ENCODE data around the gene BEGAIN. TPM values are rescaled to one million over a fixed set of nuclear protein-coding genes. Genes with fewer than 3 reads are reported as not detected.

BEGAIN gene
- total and polyA plus RNA-seq, 2 of the 8 experiments (the other 6 are each of a cell fraction or from before 2014, with no cell fraction given) = 2.9 to 3.0 TPM

DNA sequence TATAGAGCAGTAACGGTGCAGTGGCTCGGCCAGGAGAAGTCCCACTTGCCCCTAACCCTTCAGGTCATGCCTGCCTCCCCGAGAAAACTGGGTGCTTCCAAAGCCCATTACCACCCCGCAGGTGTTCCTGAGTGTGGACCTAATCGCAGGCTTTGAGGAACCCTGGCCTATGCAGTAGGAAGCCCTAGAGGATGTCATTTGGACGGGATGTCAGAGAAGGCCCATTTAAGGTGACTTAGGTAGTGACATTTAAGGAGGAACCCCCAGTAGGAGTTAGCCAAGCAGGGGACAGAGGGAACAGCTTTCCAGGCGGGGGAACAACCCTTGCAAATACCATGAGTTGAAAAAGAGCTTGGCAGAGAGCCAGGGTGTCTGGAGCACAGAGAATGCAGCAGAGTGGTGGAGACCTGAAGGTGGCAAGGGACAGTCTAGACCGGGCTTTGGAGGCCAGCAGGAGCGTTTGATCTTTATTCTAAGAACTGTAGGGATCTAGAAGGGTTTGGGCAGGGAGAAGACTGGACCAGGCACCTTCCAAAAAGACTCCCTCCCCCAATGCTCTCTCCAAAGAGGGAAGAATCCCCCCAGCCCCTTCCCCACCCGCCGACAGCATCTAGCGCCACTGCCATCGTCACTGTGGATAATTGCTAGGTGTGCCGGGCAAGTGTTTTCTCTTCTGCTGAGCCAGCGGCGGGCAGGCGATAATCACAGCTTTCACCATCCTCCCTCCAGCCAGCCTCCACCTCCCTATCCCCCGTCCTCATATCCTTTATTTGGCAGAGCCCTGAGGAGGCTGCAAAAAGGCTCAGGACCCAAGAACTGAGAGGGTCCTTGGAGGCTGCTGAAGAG is 33.3 kb upstream of the BEGAIN start (continued):
- no peak for TF ChIP-seq SIX5 (IDR thresholded peaks at IDR 0.05; ENCODE audit: low read depth, low read length)
- no peak for TF ChIP-seq RAD21 (IDR thresholded peaks at IDR 0.05 in 1 of 2, conservative IDR thresholded peaks at IDR 0.05 in 1 of 2; ENCODE audit: low read depth in 2 of 2, low read length in 2 of 2)
- no peak for TF ChIP-seq ZNF274 (IDR thresholded peaks at IDR 0.05; ENCODE audit: borderline replicate concordance, extremely low read depth, low read length)
- TF ChIP-seq, protein P1, sequence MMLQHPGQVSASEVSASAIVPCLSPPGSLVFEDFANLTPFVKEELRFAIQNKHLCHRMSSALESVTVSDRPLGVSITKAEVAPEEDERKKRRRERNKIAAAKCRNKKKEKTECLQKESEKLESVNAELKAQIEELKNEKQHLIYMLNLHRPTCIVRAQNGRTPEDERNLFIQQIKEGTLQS (IDR thresholded peaks at IDR 0.05; ENCODE audit: insufficient read depth, low read depth, low read length) = no peak
- no peak for TF ChIP-seq POLR2AphosphoS5 (IDR thresholded peaks at IDR 0.05; ENCODE audit: low read depth, low read length)

Data from H1 (cell line).